Stimulated activated CD4-positive, alpha-beta T cell treated with anti-CD3 and anti-CD28 coated beads, Interleukin-2, amount 100 ng/mL, for 48 hours (primary cell): ENCODE results near the gene MRO.
"Not testable (repeated sequence)": the region's sequence is repeated elsewhere in the genome, so short reads cannot be mapped to it uniquely, and the experiment has no call there.

Experiments used
- DNase-seq, 2 donors: peaks; one replicate each; pipeline ENCODE4 v3.0.0-alpha.2; 2020

MRO gene

GRCh38 chr18:50819728-50820378 is at the start of gene MRO:
MRO (minus strand) TSS chr18:50820016; CDS start chr18:50809400, 10,616 bp downstream.
- peak; percentile 70 to 73 for DNase-seq

- DNase-seq, result no peak
These were observed 49.3 kb upstream of the MRO start for GRCh38 chr18:50869150-50869549.

GRCh38 chr18:50866765-50867164 is 46.9 kb upstream of the MRO start:
- DNase-seq, result no peak

- DNase-seq, result no peak
These were observed 44.1 kb upstream of the MRO start for GRCh38 chr18:50863840-50864375.

- DNase-seq, result no peak
These were observed 42.6 kb upstream of the MRO start for GRCh38 chr18:50862401-50862800.

- no peak for DNase-seq
These were observed 41.8 kb upstream of the MRO start for GRCh38 chr18:50861617-50862016.

- DNase-seq, result no peak
These were observed 40.2 kb upstream of the MRO start for GRCh38 chr18:50859793-50860555.

GRCh38 chr18:50857694-50858093 is 37.9 kb upstream of the MRO start:
- DNase-seq, result no peak

- not testable (repeated sequence) for DNase-seq
These were observed 37.4 kb upstream of the MRO start for GRCh38 chr18:50857166-50857565.

- no peak for DNase-seq
These were observed 36.4 kb upstream of the MRO start for GRCh38 chr18:50855976-50856757.

- DNase-seq, result no peak
These were observed 34.1 kb upstream of the MRO start for GRCh38 chr18:50853863-50854271.

- no peak for DNase-seq
These were observed 30.7 kb upstream of the MRO start for GRCh38 chr18:50850307-50851065.

GRCh38 chr18:50849419-50849821 is 29.6 kb upstream of the MRO start:
- no peak for DNase-seq

- DNase-seq, result no peak
These were observed 29.2 kb upstream of the MRO start for GRCh38 chr18:50848991-50849390.

- DNase-seq, result no peak
These were observed 28.3 kb upstream of the MRO start for GRCh38 chr18:50848061-50848551.

GRCh38 chr18:50847192-50847591 is 27.4 kb upstream of the MRO start:
- no peak for DNase-seq

GRCh38 chr18:50844960-50845359 is 25.1 kb upstream of the MRO start:
- DNase-seq, result no peak

- DNase-seq, result no peak
These were observed 24.7 kb upstream of the MRO start for GRCh38 chr18:50844554-50844953.

GRCh38 chr18:50842846-50843245 is 23.0 kb upstream of the MRO start:
- DNase-seq, result no peak

GRCh38 chr18:50839996-50840395 is 20.2 kb upstream of the MRO start:
- DNase-seq, result no peak

GRCh38 chr18:50839341-50839740 is 19.5 kb upstream of the MRO start:
- no peak for DNase-seq

- DNase-seq, result no peak
These were observed 16.7 kb upstream of the MRO start for GRCh38 chr18:50836521-50836957.
